K562 (cell line): Measurements from ENCODE around the gene PLEKHA5. TPM values are rescaled to one million over a fixed set of nuclear protein-coding genes. Genes with fewer than 3 reads are reported as not detected.

Experiments used
- ATAC-seq: fragments of 200-7000 bp; cut with Tn5 transposase; 3 replicates; pipeline ENCODE4 v1.9.1; 2020; ENCODE audit warnings: moderate library complexity
- BruUV-seq: library from RNA; stranded (reverse); fragments of 400-500 nt; replicated peaks from 2 replicates; lab custom pipeline; 2021; lab: Mats Ljungman, UMichigan
- CTCF ChIA-PET: fragments of 300-600 bp; formaldehyde crosslinking; extraction: SDS; loops from one replicate; lab custom pipeline; 2021; ENCODE audit warnings: low intra/inter-chr PET ratio; lab: Yijun Ruan, JAX
- POLR2A ChIA-PET: fragments of 300-600, 350-650 bp; sonication (Branson Sonifier 250); formaldehyde crosslinking; extraction: SDS; loops from one replicate; lab custom pipeline; 2021; ENCODE audit warnings: antibody characterized with exemption, inconsistent platforms; lab: Yijun Ruan, JAX
- DNase-seq, 4 experiments: peaks; one replicate each; pipeline versions ENCODE4 v3.0.0 to v3.0.0-alpha.2; 2011 to 2018; ENCODE audit warnings: low spot score in 3 of 4, mixed read lengths in 3 of 4; ENCODE audit errors: extremely low read depth in 1 of 4
- FAIRE-seq: peaks from 2 replicates; lab custom pipeline; 2011; peaks lifted over from hg19 to GRCh38; lab: Jason Lieb, UNC
- H2AFZ ChIP-seq: 2 replicates; pipeline ENCODE4 v1.6.0; 2011; ENCODE audit warnings: low read depth, low read length, control low read depth, inconsistent platforms
- H3K27ac ChIP-seq: fragments of 200-600 bp; 3 replicates; pipeline ENCODE4 v1.8.0; 2011; ENCODE audit warnings: low read depth, mild to moderate bottlenecking, control low read depth, inconsistent platforms, low read length, moderate library complexity, mixed read lengths; ENCODE audit errors: extremely low read depth
- H3K27me3 ChIP-seq, 2 experiments: fragments of 300-600 bp in 1 of 2; 2 replicates in 1 of 2; 3 replicates in 1 of 2; pipeline versions ENCODE4 v1.6.0 to v1.8.0; 2011; ENCODE audit warnings: inconsistent platforms in 2 of 2, low read length in 2 of 2, mild to moderate bottlenecking in 1 of 2, mixed read lengths in 1 of 2, moderate library complexity in 1 of 2; ENCODE audit not compliant: control insufficient read depth in 2 of 2, insufficient read depth in 2 of 2
- H3K36me3 ChIP-seq: fragments of 300-600 bp; 3 replicates; pipeline ENCODE4 v1.8.0; 2011; ENCODE audit warnings: mild to moderate bottlenecking, low read length, inconsistent platforms; ENCODE audit not compliant: control insufficient read depth, insufficient read depth
- H3K4me1 ChIP-seq, 2 experiments: fragments of 200-600 bp in 1 of 2; replicated peaks in 1 of 2; 2 replicates in 1 of 2; 3 replicates in 1 of 2; pipeline versions ENCODE4 v1.5.1 to v1.8.0; 2011; ENCODE audit warnings: inconsistent platforms in 2 of 2, low read length in 2 of 2, mild to moderate bottlenecking in 1 of 2, mixed read lengths in 1 of 2, moderate library complexity in 1 of 2; ENCODE audit not compliant: control insufficient read depth in 2 of 2, insufficient read depth in 2 of 2
- H3K4me2 ChIP-seq: 2 replicates; pipeline ENCODE4 v1.6.1; 2011; ENCODE audit warnings: low read length, control low read depth, inconsistent platforms, mixed read lengths; ENCODE audit not compliant: insufficient read depth
- H3K4me3 ChIP-seq: fragments of 200-600 bp; sonication (generic), shearing (Covaris generic); 2 replicates; pipeline ENCODE4 v1.5.1; 2016; ENCODE audit warnings: control low read depth, inconsistent platforms
- H3K79me2 ChIP-seq: fragments of 200-600 bp; 3 replicates; pipeline ENCODE4 v1.8.0; 2011; ENCODE audit warnings: low read length, inconsistent platforms; ENCODE audit not compliant: control insufficient read depth, insufficient read depth
- H3K9ac ChIP-seq, 2 experiments: 2 replicates each; pipeline versions ENCODE4 v1.6.0 to v1.6.1; 2011; ENCODE audit warnings: low read depth in 2 of 2, low read length in 2 of 2, control low read depth in 1 of 2, inconsistent platforms in 1 of 2, mild to moderate bottlenecking in 1 of 2, mixed read lengths in 1 of 2; ENCODE audit not compliant: insufficient read depth in 1 of 2
- H3K9me1 ChIP-seq: one replicate; pipeline ENCODE4 v1.6.0; 2011; ENCODE audit warnings: inconsistent platforms, mild to moderate bottlenecking, low read length, moderate library complexity; ENCODE audit not compliant: control insufficient read depth, insufficient read depth
- H3K9me3 ChIP-seq: replicated peaks from 2 replicates; pipeline ENCODE4 v1.5.1; 2011; ENCODE audit warnings: low read depth, low read length, inconsistent platforms; ENCODE audit not compliant: control insufficient read depth, insufficient read depth
- H4K20me1 ChIP-seq: replicated peaks from 2 replicates; pipeline ENCODE4 v1.6.1; 2011; ENCODE audit warnings: low read length, inconsistent platforms, mixed read lengths; ENCODE audit not compliant: control insufficient read depth, insufficient read depth
- CEBPB ChIP-seq: fragments of 450-650 bp; IDR thresholded peaks from 2 replicates; pipeline ENCODE4 v1.6.1; 2016; ENCODE audit warnings: missing genetic modification characterization, missing compliant biosample characterization
- HDAC2 ChIP-seq: fragments of 450-650 bp; IDR thresholded peaks from 2 replicates; pipeline ENCODE4 v1.6.1; 2016; ENCODE audit warnings: mild to moderate bottlenecking
- SMARCC2 ChIP-seq: fragments of 450-650 bp; IDR thresholded peaks from 2 replicates; pipeline ENCODE4 v1.6.1; 2017; ENCODE audit warnings: antibody characterized with exemption, moderate library complexity, mild to moderate bottlenecking, low read depth
- STAT5A ChIP-seq: IDR thresholded peaks from 2 replicates; pipeline ENCODE4 v1.6.1; 2012; ENCODE audit warnings: low read length, inconsistent platforms, borderline replicate concordance
- ZNF146 ChIP-seq: IDR thresholded peaks from one replicate; pipeline ENCODE4 v1.6.1; 2018; ENCODE audit warnings: missing compliant biosample characterization; ENCODE audit not compliant: unreplicated experiment
- WGBS: fragments of 100-300 bp; shearing (Covaris generic); methylation state at CpG from one replicate; pipeline ENCODE4 v1.1.6; 2016; ENCODE audit warnings: low coverage, mixed read lengths; ENCODE audit not compliant: insufficient coverage; ENCODE audit errors: missing lambda C conversion rate; 5-methylcytosine and 5-hydroxymethylcytosine counted together
- in situ Hi-C: fragments of 300-500 bp; cut with MboI; formaldehyde crosslinking; loops from 4 replicates; pipeline ENCODE4 v1.15.0; 2018; ENCODE audit warnings: inconsistent platforms, mixed read lengths
- intact Hi-C: fragments of 100-400 bp; cut with micrococcal nuclease; formaldehyde crosslinking; loops from 2 replicates; pipeline ENCODE4 v1.14.2; 2022
- polyA plus RNA-seq, 8 experiments: library from polyadenylated mRNA; depleted of rRNA in 4 of 8; stranded (reverse) in 5 of 8; unstranded in 3 of 8; fragments of >200 nt; fragmentation: Nextera tagmentation in 2 of 8; fragmentation: Illumina TruSeq in 1 of 8; extraction: Ambion mirVana in 2 of 8; extraction: Trizol in 1 of 8; gene quantifications; 2 replicates each; pipeline versions ENCODE4 v1.2.1 to v1.2.3, GENCODE V29; 2011 to 2014; ENCODE audit warnings: inconsistent platforms in 1 of 8, missing spikeins in 1 of 8
- total RNA-seq, 7 experiments: library from RNA; depleted of rRNA in 6 of 7; stranded (reverse); fragments of >200 nt in 6 of 7; fragmentation: Illumina TruSeq in 2 of 7; extraction: Trizol in 2 of 7; gene quantifications; 2 replicates each; pipeline versions ENCODE4 v1.2.1 to v1.2.3, GENCODE V29; 2011 to 2021; ENCODE audit warnings: low replicate concordance in 1 of 7
- TF ChIP-seq, protein P1 (sequence below): fragments of 250-450 bp; sonication (Bioruptor Pico); IDR thresholded peaks from 2 replicates; pipeline ENCODE4 v1.5.0; 2022; ENCODE audit warnings: mild to moderate bottlenecking
- TF ChIP-seq, protein P2 (sequence below): fragments of 200-400 bp; formaldehyde crosslinking; IDR thresholded peaks from 2 replicates; pipeline ENCODE4 v1.6.1; 2017; ENCODE audit warnings: mild to moderate bottlenecking, low read depth, low read length, moderate library complexity

Gene PLEKHA5
- total and polyA plus RNA-seq, 9 of the 15 experiments (the other 6 are each of a cell fraction or from before 2014, with no cell fraction given): 7.2 to 26.2 (median 17.4) TPM

DNA sequence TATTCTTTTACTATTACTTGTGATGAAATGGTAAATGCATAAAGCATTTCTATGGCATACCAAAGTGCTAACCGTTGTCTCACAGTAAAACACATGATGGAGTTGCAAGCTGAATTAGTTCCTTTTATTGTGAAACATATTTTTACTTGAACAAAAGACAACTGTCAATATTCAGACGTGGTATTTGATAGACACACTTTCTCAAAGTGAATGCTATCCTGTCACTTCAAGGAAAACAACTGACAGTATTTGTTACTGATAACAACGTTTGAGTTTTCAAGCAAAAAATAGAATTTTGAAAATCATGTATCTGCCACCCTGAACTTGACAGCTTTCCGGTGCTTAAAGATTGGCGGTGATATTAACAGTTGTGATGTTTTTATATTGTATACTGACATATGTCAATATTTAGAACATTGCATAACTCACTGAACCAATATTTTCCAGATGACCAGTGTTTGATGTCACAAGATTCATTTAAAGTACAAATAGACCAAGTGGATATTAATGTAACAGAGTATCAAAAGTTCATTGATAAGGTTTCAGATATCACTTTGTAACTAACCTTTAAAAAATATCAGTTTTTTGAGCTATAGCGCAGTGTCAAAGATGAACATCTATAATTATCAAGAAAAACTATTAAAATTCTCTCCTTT is 156.4 kb downstream of the PLEKHA5 start:
- Histone ChIP-seq H3K4me2 (no peak overlapping the region), H3K27ac (no peak overlapping the region), H2AFZ (no peak overlapping the region), H3K79me2 (no peaks in the 10 kb centered on the region), H3K9ac (no peak overlapping the region), H3K27me3 (no peaks in the 10 kb centered on the region), H3K9me1 (no peaks in the 10 kb centered on the region), H3K36me3 (peaks cover 22% of the 10 kb centered on the region; the same call in 2 of the 3 replicates), H3K4me1 (no peaks in the 10 kb centered on the region), H3K9me3 (no peaks in the 10 kb centered on the region), H3K4me3 (no peak overlapping the region), H4K20me1 (no peaks in the 10 kb centered on the region)
- DNase-seq (no peak), FAIRE-seq (no peak), ATAC-seq (no peak)
- intact Hi-C loops: loop anchor here (5.0 kb wide), 1 partner anchor 99 kb away; no protein-coding TSS in a partner anchor
- in situ Hi-C loops: no loop called here
- 51% methylated on average over 6 of the region's 6 CpGs for WGBS
- TF ChIP-seq ZNF146 (CRISPR knock-in tag): no peak
- no peak for TF ChIP-seq CEBPB
- no peak for TF ChIP-seq SMARCC2
- TF ChIP-seq STAT5A: no peak
- TF ChIP-seq, protein P1, sequence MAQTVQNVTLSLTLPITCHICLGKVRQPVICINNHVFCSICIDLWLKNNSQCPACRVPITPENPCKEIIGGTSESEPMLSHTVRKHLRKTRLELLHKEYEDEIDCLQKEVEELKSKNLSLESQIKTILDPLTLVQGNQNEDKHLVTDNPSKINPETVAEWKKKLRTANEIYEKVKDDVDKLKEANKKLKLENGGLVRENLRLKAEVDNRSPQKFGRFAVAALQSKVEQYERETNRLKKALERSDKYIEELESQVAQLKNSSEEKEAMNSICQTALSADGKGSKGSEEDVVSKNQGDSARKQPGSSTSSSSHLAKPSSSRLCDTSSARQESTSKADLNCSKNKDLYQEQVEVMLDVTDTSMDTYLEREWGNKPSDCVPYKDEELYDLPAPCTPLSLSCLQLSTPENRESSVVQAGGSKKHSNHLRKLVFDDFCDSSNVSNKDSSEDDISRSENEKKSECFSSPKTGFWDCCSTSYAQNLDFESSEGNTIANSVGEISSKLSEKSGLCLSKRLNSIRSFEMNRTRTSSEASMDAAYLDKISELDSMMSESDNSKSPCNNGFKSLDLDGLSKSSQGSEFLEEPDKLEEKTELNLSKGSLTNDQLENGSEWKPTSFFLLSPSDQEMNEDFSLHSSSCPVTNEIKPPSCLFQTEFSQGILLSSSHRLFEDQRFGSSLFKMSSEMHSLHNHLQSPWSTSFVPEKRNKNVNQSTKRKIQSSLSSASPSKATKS (CRISPR knock-in tag): no peak
- TF ChIP-seq, protein P2, sequence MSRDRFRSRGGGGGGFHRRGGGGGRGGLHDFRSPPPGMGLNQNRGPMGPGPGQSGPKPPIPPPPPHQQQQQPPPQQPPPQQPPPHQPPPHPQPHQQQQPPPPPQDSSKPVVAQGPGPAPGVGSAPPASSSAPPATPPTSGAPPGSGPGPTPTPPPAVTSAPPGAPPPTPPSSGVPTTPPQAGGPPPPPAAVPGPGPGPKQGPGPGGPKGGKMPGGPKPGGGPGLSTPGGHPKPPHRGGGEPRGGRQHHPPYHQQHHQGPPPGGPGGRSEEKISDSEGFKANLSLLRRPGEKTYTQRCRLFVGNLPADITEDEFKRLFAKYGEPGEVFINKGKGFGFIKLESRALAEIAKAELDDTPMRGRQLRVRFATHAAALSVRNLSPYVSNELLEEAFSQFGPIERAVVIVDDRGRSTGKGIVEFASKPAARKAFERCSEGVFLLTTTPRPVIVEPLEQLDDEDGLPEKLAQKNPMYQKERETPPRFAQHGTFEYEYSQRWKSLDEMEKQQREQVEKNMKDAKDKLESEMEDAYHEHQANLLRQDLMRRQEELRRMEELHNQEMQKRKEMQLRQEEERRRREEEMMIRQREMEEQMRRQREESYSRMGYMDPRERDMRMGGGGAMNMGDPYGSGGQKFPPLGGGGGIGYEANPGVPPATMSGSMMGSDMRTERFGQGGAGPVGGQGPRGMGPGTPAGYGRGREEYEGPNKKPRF: no peak
- TF ChIP-seq HDAC2: no peak
- BruUV-seq: no TSS peak
- ChIA-PET POLR2A (no interaction called here), CTCF (no interaction called here)
